ENCODE measurements around the gene GALK2. TPM values are rescaled to one million over a fixed set of nuclear protein-coding genes. Genes with fewer than 3 reads are reported as not detected.
"Not testable (repeated sequence)": the region's sequence is repeated elsewhere in the genome, so short reads cannot be mapped to it uniquely, and the experiment has no call there.

Gene GALK2
- total and polyA plus RNA-seq, 2 of the 8 experiments (the other 6 are each of a cell fraction or from before 2014, with no cell fraction given) = 8.7 to 16.1 TPM

DNA sequence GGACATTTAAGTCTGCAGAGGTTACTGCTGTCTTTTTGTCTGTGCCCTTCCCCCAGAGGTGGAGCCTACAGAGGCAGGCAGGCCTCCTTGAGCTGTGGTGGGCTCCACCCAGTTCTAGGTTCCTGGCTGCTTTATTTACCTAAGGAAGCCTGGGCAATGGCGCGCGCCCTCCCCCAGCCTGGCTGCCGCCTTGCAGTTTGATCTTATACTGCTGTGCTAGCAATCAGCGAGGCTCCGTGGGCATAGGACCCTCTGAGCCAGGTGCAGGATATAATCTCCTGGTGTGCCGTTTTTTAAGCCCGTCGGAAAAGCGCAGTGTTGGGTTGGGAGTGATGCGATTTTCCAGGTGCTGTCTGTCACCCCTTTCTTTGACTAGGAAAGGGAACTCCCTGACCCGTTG is 95.1 kb downstream of the GALK2 start:
- H2AK5ac ChIP-seq (ENCODE audit: low read depth, low read length); H3K4ac ChIP-seq (replicated peaks; ENCODE audit: insufficient read length, low read depth, low read length); H3K27ac ChIP-seq (ENCODE audit: low read depth, low read length); H3K23me2 ChIP-seq (ENCODE audit: low read depth, low read length); H4K20me1 ChIP-seq (replicated peaks in 1 of 2; ENCODE audit: control insufficient read depth in 1 of 2, insufficient read depth in 2 of 2, low read length in 2 of 2); H3K14ac ChIP-seq (ENCODE audit: insufficient read length); H2BK15ac ChIP-seq (ENCODE audit: low read length); H2BK5ac ChIP-seq (ENCODE audit: low read depth, low read length); H3K4me3 ChIP-seq (ENCODE audit: extremely low read depth in 1 of 4, insufficient read depth in 2 of 4, low read depth in 3 of 4, low read length in 4 of 4); H3K56ac ChIP-seq (replicated peaks; ENCODE audit: insufficient read length, low read depth, low read length); DNase-seq (ENCODE audit: low read depth in 1 of 2, low spot score in 2 of 2); H3K4me1 ChIP-seq (replicated peaks in 1 of 4; ENCODE audit: control insufficient read depth in 3 of 4, insufficient read depth in 4 of 4, low read length in 3 of 4); H3K9ac ChIP-seq (replicated peaks in 1 of 4; ENCODE audit: extremely low read depth in 1 of 4, low read depth in 3 of 4, low read length in 3 of 4); H4K8ac ChIP-seq (ENCODE audit: extremely low read depth, insufficient read depth, low read length); POLR2A ChIA-PET (ENCODE audit: partially characterized antibody); H2BK20ac ChIP-seq (ENCODE audit: low read length); H3K27me3 ChIP-seq (replicated peaks in 1 of 4; ENCODE audit: control insufficient read depth in 3 of 4, extremely low read depth in 1 of 4, insufficient read depth in 3 of 4, low read length in 3 of 4); H3K23ac ChIP-seq (ENCODE audit: insufficient read length); H3K79me2 ChIP-seq (ENCODE audit: control insufficient read depth in 1 of 2, insufficient read depth in 2 of 2, low read length in 2 of 2); H2AFZ ChIP-seq (ENCODE audit: low read length); H2BK12ac ChIP-seq (ENCODE audit: low read depth, low read length); CTCF ChIA-PET (ENCODE audit: partially characterized antibody); H4K91ac ChIP-seq (replicated peaks; ENCODE audit: insufficient read length, low read length); H3K79me1 ChIP-seq (ENCODE audit: low read depth, low read length); H3K18ac ChIP-seq (ENCODE audit: extremely low read depth, low read length); H4K5ac ChIP-seq (ENCODE audit: insufficient read length, low read depth, low read length); H3K4me2 ChIP-seq (ENCODE audit: insufficient read depth in 1 of 2, low read depth in 2 of 2, low read length in 2 of 2); H2BK120ac ChIP-seq (replicated peaks; ENCODE audit: low read depth, low read length); FAIRE-seq; H3K36me3 ChIP-seq (ENCODE audit: control insufficient read depth in 2 of 4, insufficient read depth in 4 of 4, low read length in 3 of 4): not testable (repeated sequence)
- peaks cover 13 to 16% of the 10 kb centered on the region in 2 experiments for H3K9me3 ChIP-seq (ENCODE audit: insufficient read depth in 2 of 2, low read depth in 1 of 2, low read length in 1 of 2)
- 96% methylated on average over 9 of the region's 12 CpGs; no CpG with 5 or more reads in 1 of the 2 experiments for WGBS, 2 experiments (ENCODE audit: extremely low coverage in 1 of 2, insufficient coverage in 1 of 2, insufficient read length in 1 of 2, insufficient replicate concordance in 2 of 2, low coverage in 1 of 2, low lambda C conversion rate in 2 of 2, missing lambda C conversion rate in 1 of 2)

Data from H1 (cell line).